Left ventricle myocardium inferior (tissue), 1 donor: ENCODE results near the gene BRMS1. TPM values are rescaled to one million over a fixed set of nuclear protein-coding genes. Genes with fewer than 3 reads are reported as not detected.

Experiments
- DNase-seq: peaks from one replicate; pipeline ENCODE4 v3.0.0-alpha.2; 2020
- H3K27ac ChIP-seq: fragments of 200-600 bp; replicated peaks from 2 replicates; pipeline ENCODE4 v1.8.0; 2021
- H3K27me3 ChIP-seq: fragments of 200-600 bp; 2 replicates; pipeline ENCODE4 v1.8.0; 2021; ENCODE audit warnings: low read depth
- H3K36me3 ChIP-seq: fragments of 200-600 bp; 2 replicates; pipeline ENCODE4 v1.8.0; 2021
- H3K4me1 ChIP-seq: fragments of 200-600 bp; 2 replicates; pipeline ENCODE4 v1.8.0; 2021
- H3K4me3 ChIP-seq: fragments of 200-600 bp; 2 replicates; pipeline ENCODE4 v1.8.0; 2021; ENCODE audit warnings: mild to moderate bottlenecking, moderate library complexity
- H3K9me3 ChIP-seq: fragments of 200-600 bp; replicated peaks from 2 replicates; pipeline ENCODE4 v1.8.0; 2021
- intact Hi-C: fragments of 100-400 bp; cut with micrococcal nuclease; formaldehyde crosslinking; loops from one replicate; pipeline ENCODE4 v1.11.0; 2022
- total RNA-seq: library from RNA; stranded (reverse); fragmentation: NEBNext Ultra II Directional; extraction: Animal tissue kit (Norgen Biotek cat#: 25700); gene quantifications from one replicate; pipeline ENCODE4 v1.2.1, GENCODE V29; 2021
- TF ChIP-seq, protein P1 (sequence below): fragments of 200-600 bp; IDR thresholded peaks from 2 replicates; pipeline ENCODE4 v1.8.0; 2021; ENCODE audit warnings: antibody characterized with exemption, mild to moderate bottlenecking, borderline replicate concordance
- donor health status: DM: no; HTN: yes; CAD: no; lungs with severe emphysema.

BRMS1 gene
- total RNA-seq, 1 donor from 2014 or later = 14.7 TPM

DNA sequence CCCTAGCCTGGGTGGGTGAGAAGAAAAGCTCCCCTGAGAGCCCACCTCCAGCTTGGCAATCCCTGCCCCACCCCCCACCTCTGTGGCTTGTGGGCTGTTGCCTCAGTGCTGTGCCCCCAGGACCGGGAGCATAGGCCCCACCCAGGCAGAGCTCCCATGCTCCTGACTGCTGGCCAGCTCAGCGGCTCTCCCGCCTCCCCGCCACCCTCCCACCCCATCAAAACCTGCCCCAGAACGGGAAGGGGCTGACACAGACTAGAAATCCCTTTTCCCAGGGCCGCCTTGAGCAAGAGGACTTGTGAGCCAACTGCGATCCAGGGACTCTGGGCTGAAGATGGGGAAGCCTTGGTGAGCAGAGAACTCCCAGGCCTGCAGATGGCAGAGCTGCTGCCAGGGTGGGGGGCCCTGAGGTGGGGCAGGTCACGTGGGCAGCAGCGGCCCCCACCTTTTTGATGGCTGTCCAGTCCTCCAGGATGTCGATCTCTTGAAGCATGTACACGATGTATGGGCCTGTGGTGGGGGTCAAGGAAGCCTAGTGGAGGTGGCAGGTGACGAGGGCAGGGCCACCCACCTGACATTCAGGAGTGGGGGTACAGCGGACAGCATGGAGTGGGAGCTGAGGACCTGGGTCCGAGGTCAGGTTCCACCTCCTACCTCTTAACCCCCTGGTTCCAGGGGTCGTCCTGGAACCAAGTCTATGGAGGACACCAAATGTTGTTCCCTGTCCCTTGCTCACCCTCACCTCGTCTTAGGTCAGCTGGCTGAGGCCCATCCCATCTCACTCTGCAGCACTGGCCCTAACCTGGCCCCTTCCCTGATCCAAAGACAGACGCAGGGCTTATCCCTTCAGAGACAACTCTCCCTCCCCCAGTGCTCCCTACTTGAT is 6.4 kb downstream of the BRMS1 start:
- Histone ChIP-seq H3K27me3 (no peaks in the 10 kb centered on the region), H3K36me3 (peaks cover 60% of the 10 kb centered on the region), H3K4me1 (peaks cover 35% of the 10 kb centered on the region), H3K9me3 (no peaks in the 10 kb centered on the region), H3K27ac (no peak overlapping the region), H3K4me3 (no peak overlapping the region)
- DNase-seq = no peak
- TF ChIP-seq, protein P1, sequence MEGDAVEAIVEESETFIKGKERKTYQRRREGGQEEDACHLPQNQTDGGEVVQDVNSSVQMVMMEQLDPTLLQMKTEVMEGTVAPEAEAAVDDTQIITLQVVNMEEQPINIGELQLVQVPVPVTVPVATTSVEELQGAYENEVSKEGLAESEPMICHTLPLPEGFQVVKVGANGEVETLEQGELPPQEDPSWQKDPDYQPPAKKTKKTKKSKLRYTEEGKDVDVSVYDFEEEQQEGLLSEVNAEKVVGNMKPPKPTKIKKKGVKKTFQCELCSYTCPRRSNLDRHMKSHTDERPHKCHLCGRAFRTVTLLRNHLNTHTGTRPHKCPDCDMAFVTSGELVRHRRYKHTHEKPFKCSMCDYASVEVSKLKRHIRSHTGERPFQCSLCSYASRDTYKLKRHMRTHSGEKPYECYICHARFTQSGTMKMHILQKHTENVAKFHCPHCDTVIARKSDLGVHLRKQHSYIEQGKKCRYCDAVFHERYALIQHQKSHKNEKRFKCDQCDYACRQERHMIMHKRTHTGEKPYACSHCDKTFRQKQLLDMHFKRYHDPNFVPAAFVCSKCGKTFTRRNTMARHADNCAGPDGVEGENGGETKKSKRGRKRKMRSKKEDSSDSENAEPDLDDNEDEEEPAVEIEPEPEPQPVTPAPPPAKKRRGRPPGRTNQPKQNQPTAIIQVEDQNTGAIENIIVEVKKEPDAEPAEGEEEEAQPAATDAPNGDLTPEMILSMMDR = no peak
- intact Hi-C loops = no loop called here

DNA sequence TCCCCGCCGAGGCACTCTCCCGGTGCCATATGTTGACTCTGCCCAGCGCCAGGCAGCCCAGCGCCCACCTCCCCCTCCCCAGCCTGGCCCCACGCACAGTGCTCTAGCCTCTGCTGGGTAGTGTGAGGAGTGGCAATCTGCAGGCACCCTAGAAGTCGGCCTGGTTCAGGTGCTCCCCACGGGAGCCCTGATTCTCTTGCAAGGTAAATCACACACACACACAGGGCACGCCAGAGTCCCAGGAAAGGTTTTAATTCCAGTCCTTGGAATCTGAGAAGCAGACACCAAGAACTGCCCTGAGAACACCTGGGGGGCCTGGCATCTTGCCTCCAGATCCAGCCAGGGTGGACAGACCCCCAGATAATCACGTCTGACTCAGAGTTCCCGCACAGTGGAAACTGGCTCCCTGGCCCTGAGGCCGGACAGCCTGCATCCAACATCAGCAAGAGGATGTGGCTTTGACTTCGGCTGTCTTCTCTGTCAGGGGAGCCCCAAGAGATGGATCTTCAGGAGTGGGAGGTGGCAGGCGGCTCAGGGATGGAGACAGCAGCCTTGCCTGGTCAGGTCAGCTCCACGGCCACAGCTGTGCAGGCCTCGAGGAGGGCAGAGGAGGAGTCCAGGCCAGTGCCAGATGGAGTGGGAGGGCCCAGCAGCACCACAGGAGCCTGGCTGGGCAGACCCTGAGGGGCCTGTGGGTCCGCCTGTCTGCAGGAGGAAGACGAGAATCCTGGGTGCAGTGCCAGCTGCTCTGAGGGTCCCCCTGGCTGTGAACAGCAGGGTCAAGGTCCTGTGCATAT is 7.6 kb downstream of the BRMS1 start:
- Histone ChIP-seq H3K27me3 (no peaks in the 10 kb centered on the region), H3K4me1 (peaks cover 27% of the 10 kb centered on the region), H3K27ac (peak overlapping the region; percentile 88), H3K4me3 (peak overlapping the region; percentile 79), H3K36me3 (peaks cover 65% of the 10 kb centered on the region), H3K9me3 (no peaks in the 10 kb centered on the region)
- intact Hi-C loops = no loop called here
- TF ChIP-seq, protein P1 = no peak
- no peak for DNase-seq

DNA sequence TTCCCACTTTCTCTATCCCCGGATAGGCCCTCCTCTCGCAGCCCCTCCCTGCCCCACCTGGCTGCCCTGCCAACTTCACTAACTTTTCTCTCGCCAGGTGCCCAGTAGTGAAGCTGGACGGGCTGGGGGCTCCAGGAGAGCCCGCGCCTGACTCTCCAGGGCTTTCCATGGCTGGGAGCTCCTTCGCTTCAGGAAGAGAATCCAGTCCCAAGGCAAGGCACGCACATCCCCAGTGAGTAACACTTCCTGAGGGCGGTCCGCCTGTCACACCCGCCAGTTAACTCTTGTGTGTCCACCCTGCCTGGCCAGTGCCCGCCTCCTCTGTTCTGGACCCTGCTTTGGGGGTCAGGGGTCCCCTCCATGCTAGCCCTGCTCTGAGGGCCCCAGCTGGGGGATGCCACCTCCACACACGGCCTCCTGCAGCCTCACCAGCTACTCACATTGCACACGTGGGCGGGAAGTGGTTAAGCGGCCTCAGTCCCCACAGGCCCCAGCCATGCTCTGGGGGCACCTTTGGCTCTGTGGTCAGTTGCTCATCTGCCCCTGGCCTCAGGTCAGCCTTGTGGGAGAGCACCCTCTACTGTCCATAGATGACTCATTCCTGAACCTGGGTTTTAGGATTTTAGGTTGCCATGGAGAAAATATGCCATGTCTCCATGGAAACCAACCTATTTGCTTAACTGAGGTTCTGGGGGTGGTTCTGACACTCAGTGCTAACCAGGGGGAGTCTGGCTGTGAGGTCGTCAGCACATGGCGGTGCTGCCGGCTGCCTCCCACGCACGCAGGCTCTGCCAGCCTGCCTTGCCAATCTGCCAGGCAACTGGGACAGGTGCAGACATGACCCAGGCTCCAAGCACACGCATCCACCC is 8.4 kb downstream of the BRMS1 start, which contains the start of gene RIN1:
Gene RIN1, minus strand, starts transcription at position 201 of the 869 bp plus-strand sequence. Its CDS starts 32 bp downstream, at position 169.
- TF ChIP-seq, protein P1 = peak; percentile 52
- intact Hi-C loops = no loop called here
- peaks cover 57% of the 10 kb centered on the region for H3K36me3 ChIP-seq
- H3K4me3 ChIP-seq = peak within 1 kb of the TSS; percentile 79
- H3K9me3 ChIP-seq = no peaks in the 10 kb centered on the region
- no peak for DNase-seq
- H3K27me3 ChIP-seq = no peaks in the 10 kb centered on the region
- H3K4me1 ChIP-seq = peaks cover 27% of the 10 kb centered on the region
- peak within 1 kb of the TSS; percentile 88 for H3K27ac ChIP-seq

DNA sequence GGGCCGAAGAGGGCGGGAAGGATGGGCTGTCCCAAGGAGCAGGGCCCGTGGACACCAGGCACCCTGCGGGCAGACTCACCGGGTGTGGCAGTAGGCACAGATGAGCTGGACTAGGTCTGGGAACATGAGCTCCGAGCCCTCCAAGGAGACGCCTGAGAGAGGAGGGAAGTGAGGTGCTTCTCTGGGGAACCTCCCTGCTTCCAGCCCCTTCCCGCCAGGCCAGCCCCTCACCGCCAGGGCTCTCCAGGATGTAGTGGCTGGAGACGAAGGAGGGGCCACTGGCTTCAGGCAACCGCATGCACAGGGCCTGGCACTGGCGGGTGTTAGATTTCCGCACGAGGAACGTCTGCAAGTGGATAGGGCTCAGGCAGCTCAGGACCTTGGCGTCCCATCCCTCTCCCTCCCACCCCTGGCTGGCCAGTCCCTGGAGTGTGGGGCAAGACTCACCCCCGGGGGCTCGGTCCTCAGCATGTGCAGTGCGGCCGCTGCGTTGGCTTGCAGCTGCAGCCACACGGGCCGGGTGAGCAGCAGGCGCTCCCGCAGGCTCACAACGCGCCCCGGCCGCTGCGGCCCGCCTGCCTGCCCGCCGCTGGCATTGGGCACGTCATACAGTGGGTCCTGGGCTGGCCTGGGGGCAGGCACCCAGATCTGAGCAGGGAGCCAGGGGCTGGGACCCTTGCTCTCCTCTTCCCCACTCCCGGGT is 9.2 kb downstream of the BRMS1 start:
- TF ChIP-seq, protein P1 = no peak
- no peak for DNase-seq
- H3K36me3 ChIP-seq = peaks cover 49% of the 10 kb centered on the region
- H3K27me3 ChIP-seq = no peaks in the 10 kb centered on the region
- no peaks in the 10 kb centered on the region for H3K9me3 ChIP-seq
- intact Hi-C loops = no loop called here
- H3K4me1 ChIP-seq = peaks cover 27% of the 10 kb centered on the region
- peak overlapping the region; percentile 79 for H3K4me3 ChIP-seq
- peak overlapping the region; percentile 88 for H3K27ac ChIP-seq
